HepG2 (cell line): ENCODE measurements around the gene LNX2. TPM values are rescaled to one million over a fixed set of nuclear protein-coding genes. Genes with fewer than 3 reads are reported as not detected.

Experiments used
- ATF2 ChIP-seq: sonication (generic); formaldehyde crosslinking; IDR thresholded peaks from 2 replicates; pipeline ENCODE4 v1.4.0; 2020; ENCODE audit warnings: missing genetic modification reagents
- CENPBD1 ChIP-seq: sonication (generic); formaldehyde crosslinking; IDR thresholded peaks from 2 replicates; pipeline ENCODE4 v1.8.0; 2022; ENCODE audit warnings: missing genetic modification reagents, low read depth, mild to moderate bottlenecking, borderline replicate concordance
- CENPT ChIP-seq: sonication (generic); formaldehyde crosslinking; IDR thresholded peaks from 2 replicates; pipeline ENCODE4 v1.8.0; 2022; ENCODE audit warnings: low read depth, mild to moderate bottlenecking, moderate library complexity, missing genetic modification reagents
- CREM ChIP-seq, 2 experiments: sonication (generic) in 1 of 2; formaldehyde crosslinking in 1 of 2; IDR thresholded peaks; 2 replicates each; pipeline versions ENCODE4 v1.4.0 to v1.6.1; 2016 to 2020; ENCODE audit warnings: antibody characterized with exemption in 1 of 2, mild to moderate bottlenecking in 1 of 2, missing genetic modification reagents in 1 of 2
- FOXA3 ChIP-seq: IDR thresholded peaks from 2 replicates; pipeline ENCODE4 v1.6.1; 2016; ENCODE audit warnings: missing genetic modification reagents, missing compliant biosample characterization
- FOXK2 ChIP-seq: fragments of 450-650 bp; IDR thresholded peaks from 2 replicates; pipeline ENCODE4 v1.6.1; 2016
- JUNB ChIP-seq: sonication (generic); formaldehyde crosslinking; IDR thresholded peaks from 2 replicates; pipeline ENCODE4 v1.8.0; 2022; ENCODE audit warnings: missing genetic modification reagents, mild to moderate bottlenecking, borderline replicate concordance
- NFE2 ChIP-seq: sonication (generic); formaldehyde crosslinking; IDR thresholded peaks from 2 replicates; pipeline ENCODE4 v1.4.0; 2020; ENCODE audit warnings: missing genetic modification reagents
- NFRKB ChIP-seq: fragments of 450-650 bp; IDR thresholded peaks from 2 replicates; pipeline ENCODE4 v1.6.1; 2017
- NFYC ChIP-seq: IDR thresholded peaks from 2 replicates; pipeline ENCODE4 v1.6.1; 2016; ENCODE audit warnings: missing genetic modification reagents, missing compliant biosample characterization
- SMAD1 ChIP-seq: sonication (generic); formaldehyde crosslinking; IDR thresholded peaks from 2 replicates; pipeline ENCODE4 v1.4.0; 2020; ENCODE audit warnings: missing genetic modification reagents, low read depth, mild to moderate bottlenecking, borderline replicate concordance
- SNAPC2 ChIP-seq: sonication (generic); formaldehyde crosslinking; IDR thresholded peaks from 2 replicates; pipeline ENCODE4 v1.8.1; 2022; ENCODE audit warnings: mild to moderate bottlenecking, missing genetic modification reagents
- SPEN ChIP-seq: sonication (generic); formaldehyde crosslinking; IDR thresholded peaks from 2 replicates; pipeline ENCODE4 v1.5.1; 2020; ENCODE audit warnings: low read depth, mild to moderate bottlenecking, missing genetic modification reagents
- TEF ChIP-seq: sonication (generic); formaldehyde crosslinking; IDR thresholded peaks from 2 replicates; pipeline ENCODE4 v1.5.0; 2020; ENCODE audit warnings: missing genetic modification reagents
- TFAP4 ChIP-seq: sonication (generic); IDR thresholded peaks from 2 replicates; pipeline ENCODE4 v1.6.1; 2016; ENCODE audit warnings: low read depth, borderline replicate concordance
- ZNF225 ChIP-seq: sonication (generic); formaldehyde crosslinking; IDR thresholded peaks from 2 replicates; pipeline ENCODE4 v1.4.0; 2020; ENCODE audit warnings: mild to moderate bottlenecking, missing genetic modification reagents
- ZNF230 ChIP-seq: sonication (generic); formaldehyde crosslinking; IDR thresholded peaks from 2 replicates; pipeline ENCODE4 v1.4.0; 2020; ENCODE audit warnings: mild to moderate bottlenecking, missing genetic modification reagents
- ZNF234 ChIP-seq: sonication (generic); formaldehyde crosslinking; conservative IDR thresholded peaks from 2 replicates; pipeline ENCODE4 v1.5.1; 2020; ENCODE audit warnings: mild to moderate bottlenecking, missing genetic modification reagents
- ZNF317 ChIP-seq: sonication (generic); formaldehyde crosslinking; IDR thresholded peaks from 2 replicates; pipeline ENCODE4 v1.5.0; 2020; ENCODE audit warnings: mild to moderate bottlenecking, missing genetic modification reagents
- ZNF382 ChIP-seq: sonication (generic); formaldehyde crosslinking; IDR thresholded peaks from 2 replicates; pipeline ENCODE4 v1.5.0; 2020; ENCODE audit warnings: missing genetic modification reagents, mild to moderate bottlenecking, borderline replicate concordance
- ZNF619 ChIP-seq: sonication (generic); formaldehyde crosslinking; IDR thresholded peaks from 2 replicates; pipeline ENCODE4 v1.4.0; 2020; ENCODE audit warnings: mild to moderate bottlenecking, missing genetic modification reagents
- ZNF672 ChIP-seq: sonication (generic); formaldehyde crosslinking; IDR thresholded peaks from 2 replicates; pipeline ENCODE4 v1.8.1; 2022; ENCODE audit warnings: missing genetic modification reagents
- ZNF737 ChIP-seq: sonication (generic); formaldehyde crosslinking; IDR thresholded peaks from 2 replicates; pipeline ENCODE4 v1.5.0; 2020; ENCODE audit warnings: missing genetic modification reagents, mild to moderate bottlenecking, borderline replicate concordance
- ZNF792 ChIP-seq: IDR thresholded peaks from 2 replicates; pipeline ENCODE4 v1.6.1; 2016
- polyA plus RNA-seq, 8 experiments: library from polyadenylated mRNA; depleted of rRNA in 3 of 8; stranded (reverse) in 7 of 8; unstranded in 1 of 8; fragments of >200 nt; fragmentation: Illumina TruSeq in 4 of 8; extraction: Trizol in 4 of 8; gene quantifications; 2 replicates each; pipeline versions ENCODE4 v1.2.1 to v1.2.3, GENCODE V29; 2011 to 2016; ENCODE audit warnings: low read depth in 4 of 8, missing spikeins in 1 of 8, mixed read lengths in 1 of 8; ENCODE audit not compliant: insufficient read depth in 1 of 8
- total RNA-seq, 5 experiments: library from RNA; depleted of rRNA; stranded (reverse); fragments of >200 nt; fragmentation: Illumina TruSeq; extraction: Trizol; gene quantifications; 2 replicates each; pipeline ENCODE4 v1.2.3, GENCODE V29; 2016; ENCODE audit warnings: low read depth in 1 of 5
- TF ChIP-seq, protein P1 (sequence below): sonication (generic); formaldehyde crosslinking; conservative IDR thresholded peaks from 2 replicates; pipeline ENCODE4 v1.8.0; 2022; ENCODE audit warnings: low read depth, missing genetic modification reagents
- TF ChIP-seq, protein P2 (sequence below): sonication (generic); formaldehyde crosslinking; IDR thresholded peaks from 2 replicates; pipeline ENCODE4 v1.8.0; 2022; ENCODE audit warnings: mild to moderate bottlenecking, missing genetic modification reagents, moderate library complexity

Gene LNX2
- total and polyA plus RNA-seq, 2 of the 13 experiments (the other 11 are each of a cell fraction or from before 2014, with no cell fraction given), result 9.2 to 9.7 TPM

DNA sequence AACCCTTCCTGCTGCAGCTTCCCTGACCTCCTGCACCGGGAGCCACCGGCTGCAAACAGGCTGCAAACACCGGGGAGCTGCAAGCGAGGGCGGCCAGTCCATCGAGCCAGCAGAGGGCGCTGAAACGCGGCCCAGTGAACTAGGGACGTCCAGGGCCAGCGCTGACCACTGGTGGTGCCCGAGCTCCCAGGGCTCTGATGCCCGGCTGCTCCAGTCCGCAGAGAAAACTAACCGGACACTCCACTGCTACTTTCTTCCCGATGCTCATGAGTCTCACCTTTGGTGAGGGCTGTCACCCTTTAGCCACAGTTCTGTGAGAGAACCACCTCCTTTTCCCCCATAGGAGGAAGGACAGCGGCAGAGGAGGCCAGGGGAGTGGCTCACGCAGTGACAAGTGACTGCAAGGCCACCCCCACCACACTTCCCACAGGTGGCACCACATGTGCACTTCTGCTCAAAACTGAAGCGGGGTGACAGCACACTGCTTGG lies 87.1 kb downstream of the LNX2 start (continued):
- TF ChIP-seq SMAD1 (CRISPR knock-in tag), result peak; percentile 51; the same call in 1 of the 2 replicates
- no peak for TF ChIP-seq TEF
- TF ChIP-seq TFAP4, result no peak
- TF ChIP-seq, protein P1, sequence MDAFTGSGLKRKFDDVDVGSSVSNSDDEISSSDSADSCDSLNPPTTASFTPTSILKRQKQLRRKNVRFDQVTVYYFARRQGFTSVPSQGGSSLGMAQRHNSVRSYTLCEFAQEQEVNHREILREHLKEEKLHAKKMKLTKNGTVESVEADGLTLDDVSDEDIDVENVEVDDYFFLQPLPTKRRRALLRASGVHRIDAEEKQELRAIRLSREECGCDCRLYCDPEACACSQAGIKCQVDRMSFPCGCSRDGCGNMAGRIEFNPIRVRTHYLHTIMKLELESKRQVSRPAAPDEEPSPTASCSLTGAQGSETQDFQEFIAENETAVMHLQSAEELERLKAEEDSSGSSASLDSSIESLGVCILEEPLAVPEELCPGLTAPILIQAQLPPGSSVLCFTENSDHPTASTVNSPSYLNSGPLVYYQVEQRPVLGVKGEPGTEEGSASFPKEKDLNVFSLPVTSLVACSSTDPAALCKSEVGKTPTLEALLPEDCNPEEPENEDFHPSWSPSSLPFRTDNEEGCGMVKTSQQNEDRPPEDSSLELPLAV, result no peak
- TF ChIP-seq ZNF234 (CRISPR knock-in tag), result no peak
- no peak for TF ChIP-seq CENPBD1
- no peak for TF ChIP-seq FOXK2
- no peak for TF ChIP-seq ZNF317 (CRISPR knock-in tag)
- TF ChIP-seq ZNF619 (CRISPR knock-in tag), result peak; percentile 62; the same call in 1 of the 2 replicates
- TF ChIP-seq SNAPC2 (CRISPR knock-in tag), result no peak
- TF ChIP-seq CREM (IDR thresholded peaks at IDR 0.05), result no peak
- no peak for TF ChIP-seq CREM (CRISPR knock-in tag; IDR thresholded peaks at IDR 0.05)
- TF ChIP-seq NFRKB, result no peak
- TF ChIP-seq JUNB (CRISPR knock-in tag), result no peak
- no peak for TF ChIP-seq ZNF672 (CRISPR knock-in tag)
- TF ChIP-seq ATF2 (CRISPR knock-in tag), result 0 out of 2 replicates have a peak, but pooled peaks have one; percentile 40
- TF ChIP-seq NFE2, result no peak
- TF ChIP-seq, protein P2, sequence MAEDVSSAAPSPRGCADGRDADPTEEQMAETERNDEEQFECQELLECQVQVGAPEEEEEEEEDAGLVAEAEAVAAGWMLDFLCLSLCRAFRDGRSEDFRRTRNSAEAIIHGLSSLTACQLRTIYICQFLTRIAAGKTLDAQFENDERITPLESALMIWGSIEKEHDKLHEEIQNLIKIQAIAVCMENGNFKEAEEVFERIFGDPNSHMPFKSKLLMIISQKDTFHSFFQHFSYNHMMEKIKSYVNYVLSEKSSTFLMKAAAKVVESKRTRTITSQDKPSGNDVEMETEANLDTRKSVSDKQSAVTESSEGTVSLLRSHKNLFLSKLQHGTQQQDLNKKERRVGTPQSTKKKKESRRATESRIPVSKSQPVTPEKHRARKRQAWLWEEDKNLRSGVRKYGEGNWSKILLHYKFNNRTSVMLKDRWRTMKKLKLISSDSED (CRISPR knock-in tag), result no peak
- TF ChIP-seq ZNF225 (CRISPR knock-in tag), result 0 out of 2 replicates have a peak, but pooled peaks have one; percentile 65
- no peak for TF ChIP-seq NFYC (CRISPR knock-in tag)
- TF ChIP-seq ZNF737 (CRISPR knock-in tag), result no peak
- TF ChIP-seq ZNF230 (CRISPR knock-in tag), result no peak
- no peak for TF ChIP-seq SPEN
- TF ChIP-seq ZNF382 (CRISPR knock-in tag), result no peak
- 0 out of 2 replicates have a peak, but pooled peaks have one; percentile 37 for TF ChIP-seq ZNF792
- TF ChIP-seq CENPT (CRISPR knock-in tag), result no peak
- peak; percentile 48; the same call in 1 of the 2 replicates for TF ChIP-seq FOXA3 (CRISPR knock-in tag)
